Spleen (tissue), 7 donors: ENCODE measurements around the gene FAM110D.

Experiments
- CTCF ChIP-seq, 11 experiments: fragments of 200-600 bp in 7 of 11; fragments of 450-650 bp in 4 of 11; sonication (generic) in 4 of 11; IDR thresholded peaks in 8 of 11; conservative IDR thresholded peaks in 3 of 11; 1 replicate in 7 of 11; 2 replicates in 4 of 11; pipeline versions ENCODE4 v1.4.0 to v1.8.0; 2016 to 2021; ENCODE audit warnings: antibody characterized with exemption in 11 of 11, inconsistent platforms in 4 of 11, mild to moderate bottlenecking in 1 of 11
- POLR2A ChIP-seq, 3 donors: fragments of 450-650 bp; IDR thresholded peaks; one replicate each; pipeline ENCODE4 v1.5.1; 2017; ENCODE audit warnings: antibody characterized with exemption in 3 of 3, mild to moderate bottlenecking in 1 of 3
- POLR2AphosphoS5 ChIP-seq, 3 donors: sonication (generic); formaldehyde crosslinking; IDR thresholded peaks; one replicate each; pipeline ENCODE4 v1.5.1; 2017; ENCODE audit warnings: antibody characterized with exemption in 3 of 3
- donor health status: DM: no; HTN: no; CAD: no; lungs with moderate emphysema.
- donor health status: DM: no; HTN: no; CAD: no.
- donor health status: DM: no; HTN: no; CAD: no.

DNA sequence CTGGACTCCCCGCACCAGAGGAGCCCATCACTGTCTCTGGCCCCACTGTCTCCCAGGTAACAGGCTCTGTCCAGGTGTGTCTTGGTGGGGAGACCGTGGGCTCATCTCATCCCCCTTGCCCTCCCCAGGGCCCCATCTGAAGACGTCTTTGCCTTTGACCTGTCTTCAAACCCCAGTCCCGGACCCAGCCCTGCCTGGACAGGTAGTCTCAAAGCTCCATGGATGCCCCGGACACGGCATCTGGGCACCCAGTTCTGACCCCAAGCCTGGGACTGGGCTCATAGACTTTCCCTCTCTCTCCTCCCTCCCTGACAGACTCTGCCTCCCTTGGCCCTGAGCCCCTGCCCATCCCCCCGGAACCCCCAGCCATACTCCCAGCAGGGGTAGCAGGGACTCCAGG is 25.2 kb downstream of the FAM110D start:
- TF ChIP-seq POLR2AphosphoS5 (IDR thresholded peaks at IDR 0.05) = no peak
- no peak for TF ChIP-seq POLR2A (IDR thresholded peaks at IDR 0.05)
- TF ChIP-seq CTCF (IDR thresholded peaks at IDR 0.05 in 8 of 11, conservative IDR thresholded peaks at IDR 0.05 in 3 of 11) = no peak
